GM23338 (cell line): ENCODE data around the gene MAMSTR.

ENCODE experiments used
- CTCF ChIP-seq, 2 experiments: fragments of 200-600 bp in 1 of 2; sonication (generic) in 1 of 2; conservative IDR thresholded peaks; 2 replicates each; pipeline versions ENCODE4 v1.5.1 to v1.6.1; 2016 to 2017; ENCODE audit warnings: antibody characterized with exemption in 2 of 2, low read depth in 2 of 2, mild to moderate bottlenecking in 2 of 2, moderate library complexity in 1 of 2
- EZH2phosphoT487 ChIP-seq: fragments of 200-600 bp; sonication (generic); IDR thresholded peaks from one replicate; pipeline ENCODE4 v1.8.1; 2018; ENCODE audit warnings: antibody characterized with exemption; ENCODE audit not compliant: unreplicated experiment
- ZNF462 ChIP-seq: fragments of 250-450 bp; sonication (Bioruptor Pico); IDR thresholded peaks from 2 replicates; pipeline ENCODE4 v1.5.0; 2020; ENCODE audit warnings: mild to moderate bottlenecking, moderate library complexity

- TF ChIP-seq CTCF (conservative IDR thresholded peaks at IDR 0.05; ENCODE audit: low read depth in 2 of 2) (no peak), ZNF462 (CRISPR knock-in tag) (no peak), EZH2phosphoT487 (no peak)
Observed at GRCh38 chr19:48686088-48686487, 33.4 kb downstream of the MAMSTR start.
